ENCODE measurements around the gene ZNF473.
"Not testable (repeated sequence)": the region's sequence is repeated elsewhere in the genome, so short reads cannot be mapped to it uniquely, and the experiment has no call there.

DNA sequence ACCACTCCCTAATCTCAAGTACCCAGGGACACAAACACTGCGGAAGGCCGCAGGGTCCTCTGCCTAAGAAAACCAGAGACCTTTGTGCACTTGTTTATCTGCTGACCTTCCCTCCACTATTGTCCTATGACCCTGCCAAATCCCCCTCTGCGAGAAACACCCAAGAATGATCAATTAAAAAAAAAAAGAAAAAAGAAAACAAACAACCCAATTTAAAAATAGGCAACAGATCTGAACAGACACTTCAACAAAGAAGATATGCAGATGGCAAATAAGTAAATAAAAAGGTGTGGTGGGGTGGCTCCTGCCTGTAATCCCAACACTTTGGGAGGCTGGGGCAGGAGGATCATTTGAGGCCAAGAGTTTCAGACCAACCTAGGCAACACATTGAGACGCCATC is 61.3 kb downstream of the ZNF473 start:
- not testable (repeated sequence) for TF ChIP-seq BHLHE40 (IDR thresholded peaks at IDR 0.05; ENCODE audit: borderline replicate concordance); ELF4 (IDR thresholded peaks at IDR 0.05); NFRKB (IDR thresholded peaks at IDR 0.05); TARDBP (IDR thresholded peaks at IDR 0.05); HDGF (IDR thresholded peaks at IDR 0.05; ENCODE audit: borderline replicate concordance); FOXK2 (IDR thresholded peaks at IDR 0.05)
